Fibroblast of upper back skin (primary cell): ENCODE results near the gene CUX1.
"Not testable (repeated sequence)": the region's sequence is repeated elsewhere in the genome, so short reads cannot be mapped to it uniquely, and the experiment has no call there.

ENCODE experiments used
- DNase-seq: peaks from one replicate; pipeline ENCODE4 v3.0.0-alpha.2; 2013

The CUX1 gene

DNA sequence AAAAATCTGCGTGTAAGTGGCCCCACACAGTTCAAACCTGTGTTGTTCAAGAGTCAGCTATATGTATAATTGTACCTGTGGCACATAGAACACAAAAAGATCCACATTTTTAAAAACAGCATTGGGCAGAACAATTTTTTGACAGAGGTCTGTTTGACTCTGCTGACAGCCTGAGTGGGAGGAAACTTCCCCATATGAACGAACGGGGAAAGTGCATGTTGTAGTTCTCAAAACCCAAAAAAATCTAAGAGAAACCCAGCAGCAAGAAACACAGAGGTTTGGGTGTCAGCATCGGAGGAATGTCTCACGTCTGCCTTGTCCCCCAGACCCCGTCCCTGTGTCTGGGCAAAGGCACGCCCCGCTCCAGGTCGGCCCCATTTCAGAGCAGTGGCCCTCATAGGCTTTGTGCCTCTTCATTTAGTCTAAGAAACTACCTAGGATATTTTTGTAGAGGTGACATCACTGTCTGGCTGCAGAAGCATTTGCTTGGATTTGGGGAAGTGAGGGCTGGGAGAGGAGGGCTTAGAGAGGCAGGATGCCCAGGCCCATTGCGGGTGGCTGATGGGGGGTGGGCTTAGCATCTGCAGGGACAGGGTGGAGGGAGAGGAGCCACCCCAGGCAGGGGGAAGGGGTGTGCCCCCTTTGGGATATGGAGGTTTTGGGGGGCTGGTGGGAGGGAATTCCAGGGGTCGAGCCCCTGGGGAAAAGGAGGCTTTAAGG is 11.0 kb downstream of the CUX1 start:
- no peak for DNase-seq

DNA sequence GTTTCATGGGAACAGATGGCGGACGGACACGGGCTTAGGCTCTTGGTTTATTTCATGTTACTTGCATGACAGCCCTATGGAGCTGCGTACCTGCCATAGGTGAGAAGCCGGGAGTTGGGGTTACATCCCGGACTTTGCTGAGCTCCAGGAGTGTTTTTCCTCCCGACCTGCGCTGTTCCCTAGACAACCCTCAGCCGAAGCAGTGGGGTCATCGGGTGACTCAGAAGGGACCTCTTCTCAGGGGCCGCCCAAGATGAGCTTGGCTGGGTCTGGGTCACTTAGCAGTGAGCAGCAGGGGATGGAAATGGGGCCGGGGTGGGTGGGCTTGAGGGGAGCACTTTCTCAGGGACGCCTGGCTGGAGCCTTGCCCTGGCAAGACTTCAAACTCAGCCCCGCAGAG is 11.9 kb downstream of the CUX1 start:
- no peak for DNase-seq

DNA sequence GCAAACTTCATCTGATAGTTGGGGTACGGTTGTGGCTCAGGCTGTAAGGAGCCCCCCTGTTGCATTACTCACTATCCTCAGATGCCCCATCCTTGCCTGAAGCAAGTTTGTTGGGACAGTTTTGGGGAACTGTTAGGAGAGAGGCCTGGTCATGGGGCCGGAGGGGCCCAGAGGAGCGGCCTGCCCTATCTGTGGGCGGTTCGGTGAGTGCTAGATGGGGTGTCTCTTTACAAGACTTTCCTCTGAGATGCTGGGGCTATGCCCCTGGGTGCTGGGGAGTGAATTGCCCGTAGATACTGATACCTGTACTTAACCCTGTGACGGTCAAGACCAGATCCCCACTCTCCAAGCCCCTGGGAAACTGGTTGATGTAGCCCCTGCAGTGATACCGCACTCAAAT is 12.4 kb downstream of the CUX1 start:
- DNase-seq: no peak

DNA sequence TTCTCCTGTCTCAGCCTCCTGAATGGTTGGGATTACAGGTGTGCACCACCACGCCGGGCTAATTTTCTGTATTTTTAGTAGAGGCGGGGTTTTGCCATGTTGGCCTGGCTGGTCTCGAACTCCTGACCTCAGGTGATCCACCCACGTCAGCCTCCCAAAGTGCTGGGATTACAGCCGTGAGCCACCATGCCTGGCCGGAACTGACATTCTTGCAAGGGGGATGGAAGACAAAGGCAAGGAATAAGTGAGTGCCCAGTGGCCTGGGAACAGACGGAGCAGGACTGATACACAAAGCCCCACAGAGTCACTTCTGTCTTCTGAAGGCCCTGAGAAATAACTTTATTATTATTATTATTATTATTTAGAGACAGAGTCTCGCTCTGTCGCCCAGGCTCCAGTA is 14.0 kb downstream of the CUX1 start:
- not testable (repeated sequence) for DNase-seq

DNA sequence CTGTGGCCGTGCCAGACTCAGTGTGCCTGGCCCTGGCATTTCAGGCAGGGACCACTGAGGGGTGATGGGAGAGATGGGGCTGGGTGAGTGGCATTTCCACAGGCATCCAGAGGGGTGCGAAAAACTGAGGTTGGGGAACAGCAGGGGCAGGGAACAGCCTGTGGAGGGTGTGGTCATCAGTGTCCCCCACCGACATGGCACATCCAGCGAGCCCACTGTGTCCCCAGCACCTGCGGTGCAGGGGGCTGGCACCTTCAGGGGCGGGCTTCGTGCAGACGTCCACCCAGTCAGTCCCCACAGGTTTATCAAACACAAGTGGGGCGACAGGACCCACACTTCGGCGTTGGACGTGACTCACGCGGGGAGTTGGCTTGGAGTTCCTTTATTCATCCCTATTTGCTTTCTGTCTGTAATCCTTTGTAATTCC is 14.8 kb downstream of the CUX1 start:
- DNase-seq: no peak

DNA sequence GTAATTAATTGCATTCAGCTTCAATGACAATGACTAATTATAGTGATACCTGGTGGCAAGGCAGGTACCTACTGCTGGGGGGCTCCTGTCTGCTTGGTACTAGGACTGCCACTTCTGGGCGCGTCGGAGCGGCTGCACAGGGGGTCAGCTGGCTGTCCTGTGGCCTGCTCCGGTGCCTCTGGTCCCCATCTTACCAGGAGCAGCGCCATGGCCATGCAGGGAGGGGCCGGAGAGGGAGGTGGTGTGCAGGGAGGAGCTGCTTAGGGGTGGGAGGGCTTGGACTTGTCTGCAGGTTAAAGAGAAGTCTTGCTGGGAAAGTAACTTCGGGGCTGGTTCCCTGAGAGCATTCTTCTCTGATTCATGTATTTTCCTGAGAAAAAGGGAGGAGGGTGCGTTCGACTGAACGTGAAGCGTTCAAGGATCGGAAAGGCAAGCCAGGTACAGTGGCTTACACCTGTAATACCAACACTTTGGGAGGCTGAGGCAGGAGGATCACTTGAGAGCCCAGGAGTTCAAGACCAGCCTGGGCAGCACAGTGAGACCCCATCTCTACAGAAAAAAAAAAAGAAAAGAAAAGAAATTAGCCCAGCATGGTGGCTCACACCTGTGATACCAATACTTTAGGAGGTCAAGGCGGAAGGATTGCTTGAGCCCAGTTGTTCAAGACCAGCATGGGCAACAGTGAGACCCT is 15.4 kb downstream of the CUX1 start:
- no peak for DNase-seq

DNA sequence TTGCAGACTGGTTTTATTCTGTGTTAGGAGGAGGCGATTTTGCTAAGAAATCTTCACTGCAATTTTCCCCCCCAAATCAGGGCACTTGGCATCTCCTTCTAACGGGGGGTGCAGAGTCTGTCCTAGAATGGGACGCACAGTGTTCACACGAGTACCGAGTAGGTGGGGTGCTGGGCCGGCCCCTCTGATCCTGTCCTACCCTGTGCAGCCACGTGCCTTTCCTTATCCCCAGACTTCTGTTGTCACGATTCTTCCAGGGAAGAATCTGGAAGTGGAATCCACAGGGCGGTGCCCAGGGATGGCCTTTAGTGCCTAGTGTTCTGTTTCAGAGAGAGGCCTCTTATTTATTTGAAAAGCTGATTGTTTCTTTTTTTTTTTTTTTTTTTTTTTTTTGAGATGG is 16.4 kb downstream of the CUX1 start:
- no peak for DNase-seq

DNA sequence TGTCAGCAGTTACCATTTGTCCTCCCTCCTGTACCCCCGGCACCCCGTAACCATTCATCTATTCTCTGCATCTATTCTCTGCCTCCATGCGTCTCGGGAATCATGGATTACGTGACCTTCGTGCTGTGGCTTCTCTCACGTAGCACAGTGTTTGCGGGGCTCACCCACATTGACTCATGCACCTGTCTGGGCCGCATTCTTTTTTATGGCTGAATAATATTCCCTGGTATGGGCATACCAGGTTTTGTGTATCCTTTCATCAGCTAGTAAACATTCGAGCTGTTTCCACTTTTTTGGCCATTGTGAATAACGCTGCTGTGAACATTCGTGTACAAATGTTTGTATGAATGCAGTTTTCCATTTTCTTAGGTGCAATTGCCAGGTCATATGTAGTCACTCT is 17.7 kb downstream of the CUX1 start:
- DNase-seq: no peak

DNA sequence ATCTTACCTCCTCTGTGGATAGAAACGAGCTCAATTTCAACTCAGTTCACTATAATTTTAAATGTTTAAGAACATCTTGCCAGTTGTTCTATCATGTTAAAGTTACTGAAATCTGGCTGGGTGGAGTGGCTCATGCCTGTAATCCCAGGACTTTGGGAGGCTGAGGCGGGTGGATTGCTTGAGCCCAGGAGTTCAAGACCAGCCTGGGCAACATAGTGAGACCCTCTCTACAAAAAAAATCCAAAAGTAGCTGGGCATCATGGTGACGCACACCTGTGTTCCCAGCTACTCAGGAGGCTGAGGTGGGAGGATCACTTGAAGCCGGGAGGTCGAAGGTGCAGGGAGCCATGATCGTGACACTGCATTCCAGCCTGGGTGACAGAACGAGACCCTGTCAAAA is 20.0 kb downstream of the CUX1 start:
- DNase-seq: not testable (repeated sequence)

DNA sequence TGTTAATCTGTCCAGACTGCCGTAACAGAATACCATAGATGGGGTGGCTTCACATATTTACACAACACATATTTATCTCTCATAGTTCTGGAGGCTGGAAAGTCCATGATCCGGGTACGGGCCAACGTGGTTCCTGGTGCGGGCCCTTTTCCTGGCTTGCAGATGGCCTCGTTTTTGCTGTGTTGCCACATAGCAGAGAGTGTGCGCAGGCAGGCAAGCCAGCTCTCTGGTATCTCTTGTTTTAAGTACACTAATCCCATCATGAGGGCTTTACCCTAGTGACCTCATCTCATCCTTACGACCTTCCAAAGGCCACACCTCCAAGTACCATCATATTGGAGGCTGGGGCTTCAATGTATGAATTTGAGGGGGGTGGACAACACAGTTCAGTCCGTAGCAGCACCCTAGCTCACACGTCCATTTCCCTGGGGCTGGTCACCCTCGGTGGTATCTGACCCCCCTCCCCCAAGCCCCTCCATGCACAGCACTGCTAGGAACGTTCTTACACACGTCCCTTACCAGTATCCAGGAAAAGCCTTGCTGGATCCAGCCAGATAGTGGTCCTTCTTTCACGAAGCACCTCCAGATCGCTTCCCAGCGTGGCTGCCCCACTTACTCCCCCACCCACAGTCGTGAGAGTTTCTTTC is 21.5 kb downstream of the CUX1 start:
- DNase-seq: no peak

DNA sequence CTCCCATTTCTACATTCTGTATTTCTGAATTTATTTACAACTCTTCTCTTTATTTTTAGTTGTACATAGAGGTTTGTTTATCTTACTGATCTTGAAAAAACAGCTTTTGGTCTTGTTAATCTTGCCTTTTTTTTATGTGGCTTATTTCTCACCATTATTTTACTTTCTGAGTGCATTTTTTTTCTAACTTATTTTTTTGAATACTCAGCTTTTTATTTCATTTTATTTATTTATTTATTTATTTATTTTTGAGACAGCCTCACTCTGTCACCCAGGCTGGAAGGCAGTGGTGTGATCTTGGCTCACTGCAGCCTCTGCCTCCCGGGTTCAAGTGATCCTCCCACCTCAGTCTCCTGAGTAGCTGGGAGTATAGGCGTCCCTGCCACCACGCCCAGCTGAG is 23.9 kb downstream of the CUX1 start:
- DNase-seq: no peak

DNA sequence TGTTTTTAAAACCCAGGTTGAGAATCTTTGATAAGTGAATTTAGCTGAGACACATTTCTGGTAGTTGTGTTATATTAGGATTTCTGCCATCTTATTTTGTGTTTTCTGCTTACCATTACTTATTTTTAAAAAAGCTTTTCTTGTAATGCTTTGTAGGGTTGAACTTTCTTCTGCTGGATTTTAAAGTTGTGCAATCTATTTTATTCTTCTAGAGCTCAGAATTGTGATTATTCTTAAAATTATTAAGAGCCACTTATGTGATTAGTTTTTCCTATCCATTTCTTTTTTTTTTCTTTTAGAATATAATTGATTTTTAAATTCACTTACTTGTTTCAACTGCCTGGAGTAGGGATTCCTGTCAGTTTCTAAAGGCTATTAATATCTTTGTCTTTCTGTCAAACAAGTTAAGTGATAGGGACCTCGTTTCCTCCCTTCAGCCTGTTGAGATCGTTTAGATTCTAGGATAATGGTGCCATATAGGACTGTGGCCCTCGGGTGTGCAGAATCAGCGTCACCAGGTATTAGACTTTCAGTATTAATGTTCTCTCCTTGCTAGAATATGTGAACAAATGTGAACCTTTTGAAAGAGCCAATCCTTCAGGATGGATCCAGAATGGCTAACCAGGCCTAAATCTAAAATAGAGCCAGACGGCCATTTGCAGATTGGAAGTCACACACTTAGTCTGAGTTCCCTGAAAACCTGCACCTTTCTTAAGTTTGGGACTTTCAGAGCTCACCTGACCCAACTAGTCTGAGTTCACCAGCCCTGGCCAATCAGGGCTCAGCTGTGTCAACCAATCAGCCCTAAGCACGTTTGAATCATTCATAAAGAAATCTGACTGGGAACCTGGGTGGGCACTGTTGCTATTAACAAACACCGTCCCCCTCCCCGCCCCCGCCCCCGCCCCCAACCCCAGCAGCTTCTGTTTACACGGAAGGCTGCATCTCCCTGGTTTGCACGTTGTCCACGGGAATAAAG is 26.2 kb downstream of the CUX1 start:
- no peak for DNase-seq

DNA sequence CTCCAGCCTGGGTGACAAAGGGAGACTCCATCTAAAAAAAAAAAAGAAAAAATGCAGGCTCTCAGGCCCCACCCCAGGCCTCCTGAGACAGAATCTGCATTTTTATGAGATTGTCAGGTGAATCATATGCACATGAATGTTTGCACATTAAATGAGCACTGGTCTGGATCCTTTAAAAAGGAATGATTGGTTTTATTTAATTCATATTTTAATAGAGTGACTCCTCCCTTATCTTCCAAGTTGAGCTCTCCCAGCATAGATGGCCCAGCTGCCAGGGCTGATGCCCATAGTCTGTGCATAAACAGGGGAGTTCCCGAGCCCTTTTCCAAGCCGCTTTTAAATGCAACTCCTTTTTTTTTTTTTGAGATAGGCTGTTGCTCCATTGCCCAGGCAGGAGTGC is 28.5 kb downstream of the CUX1 start:
- DNase-seq: no peak

DNA sequence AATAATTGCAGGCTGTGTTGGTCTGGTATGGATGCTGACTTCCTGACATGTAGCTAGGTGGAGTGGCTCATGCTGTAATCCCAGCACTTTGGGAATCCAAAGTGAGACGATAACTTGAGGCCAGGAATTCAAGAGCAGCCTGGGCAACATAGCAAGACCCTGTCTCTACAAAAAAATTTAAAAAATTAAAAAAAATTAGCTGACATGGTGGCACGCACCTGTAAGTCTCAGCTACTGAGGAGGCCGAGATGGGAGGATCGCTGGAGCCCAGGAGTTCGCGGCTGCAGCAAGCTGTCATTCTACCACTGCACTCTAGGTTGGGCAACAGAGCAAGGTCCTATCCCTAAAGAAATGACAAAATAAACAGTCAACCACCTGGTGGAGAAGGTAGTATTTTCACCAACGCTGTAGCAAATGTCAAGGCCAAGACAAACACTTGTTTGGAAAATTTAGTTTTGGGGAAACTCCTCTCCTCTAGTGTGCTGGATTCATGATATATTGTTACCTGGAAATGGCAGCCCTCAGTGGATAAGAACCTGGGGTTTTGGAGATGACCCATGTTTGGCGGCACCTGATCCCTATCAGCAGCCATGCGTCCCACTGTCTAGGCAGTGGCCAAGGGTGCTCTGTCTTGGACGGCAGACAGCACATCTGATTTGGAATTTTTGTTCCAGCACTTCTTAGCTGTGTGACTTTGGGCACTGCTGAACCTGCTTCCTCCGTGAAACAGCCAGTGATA is 29.5 kb downstream of the CUX1 start:
- no peak for DNase-seq

DNA sequence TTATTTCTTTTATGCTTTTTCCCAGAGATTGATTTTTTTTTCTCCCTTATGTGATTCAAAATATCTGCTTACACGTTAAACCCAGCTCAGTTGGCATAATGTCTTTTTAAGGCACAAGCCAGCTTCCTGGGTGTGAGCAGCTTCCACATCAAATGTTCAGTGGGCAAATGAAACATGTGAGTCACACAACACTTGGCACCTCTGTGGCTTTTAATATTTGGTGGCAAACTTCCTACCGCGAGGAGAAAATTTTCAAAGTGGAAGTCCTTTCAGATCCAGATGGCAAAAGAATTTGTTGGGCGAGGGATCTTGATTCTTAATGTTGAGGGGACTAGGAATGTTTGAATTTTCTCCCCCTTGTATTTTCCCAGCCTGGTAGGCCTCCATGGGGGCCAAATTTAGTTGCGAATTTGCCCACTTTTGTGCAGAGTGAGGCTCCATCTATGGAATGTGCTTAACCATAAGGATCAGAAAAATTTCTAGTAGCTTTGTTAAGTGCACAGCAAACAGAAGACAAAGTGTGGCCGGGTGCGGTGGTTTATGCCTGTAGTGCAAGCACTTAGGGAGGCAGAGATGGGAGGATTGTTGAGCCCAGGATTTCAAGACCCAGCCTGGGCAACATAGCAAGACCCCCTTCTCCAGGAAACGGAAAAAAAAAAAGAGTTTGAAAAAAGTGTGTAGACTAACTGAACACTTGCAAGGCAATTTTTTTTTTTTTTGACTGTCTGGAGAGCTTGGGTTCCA is 31.0 kb downstream of the CUX1 start:
- no peak for DNase-seq

DNA sequence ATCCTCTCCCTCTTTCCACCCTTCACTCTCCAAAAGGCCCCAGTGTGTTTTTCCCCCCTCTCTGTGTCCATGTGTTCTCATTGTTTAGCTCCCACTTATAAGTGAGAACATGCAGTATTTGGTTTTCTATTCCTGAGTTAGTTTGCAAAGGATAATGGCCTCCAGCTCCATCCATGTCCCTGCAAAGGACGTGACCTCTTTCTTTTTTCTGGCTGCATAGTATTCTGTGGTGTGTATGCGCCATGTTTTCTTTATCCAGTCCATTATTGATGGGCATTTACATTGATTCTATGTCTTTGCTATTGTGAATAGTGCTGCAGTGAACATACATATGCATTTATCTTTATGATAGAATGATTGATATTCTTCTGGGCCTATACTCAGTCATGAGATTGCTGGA is 31.9 kb downstream of the CUX1 start:
- DNase-seq: not testable (repeated sequence)

DNA sequence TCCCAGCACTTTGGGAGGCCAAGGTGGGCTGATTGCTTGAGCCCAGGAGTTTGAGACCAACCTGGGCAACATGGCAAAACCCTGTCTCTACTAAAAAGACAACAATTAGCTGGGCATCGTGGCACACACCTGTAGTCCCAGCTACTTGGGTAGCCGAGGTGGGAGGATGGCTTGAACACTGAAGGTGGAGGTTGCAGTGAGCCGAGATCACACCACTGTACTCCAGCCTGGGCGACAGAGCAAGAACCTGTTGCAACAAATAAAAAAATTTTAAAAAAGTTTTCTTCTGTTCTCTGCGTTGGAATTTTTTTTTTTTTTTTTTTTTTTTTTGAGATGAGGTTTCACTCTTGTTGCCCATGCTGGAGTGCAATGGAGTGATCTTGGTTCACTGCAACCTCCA is 34.9 kb downstream of the CUX1 start:
- not testable (repeated sequence) for DNase-seq

DNA sequence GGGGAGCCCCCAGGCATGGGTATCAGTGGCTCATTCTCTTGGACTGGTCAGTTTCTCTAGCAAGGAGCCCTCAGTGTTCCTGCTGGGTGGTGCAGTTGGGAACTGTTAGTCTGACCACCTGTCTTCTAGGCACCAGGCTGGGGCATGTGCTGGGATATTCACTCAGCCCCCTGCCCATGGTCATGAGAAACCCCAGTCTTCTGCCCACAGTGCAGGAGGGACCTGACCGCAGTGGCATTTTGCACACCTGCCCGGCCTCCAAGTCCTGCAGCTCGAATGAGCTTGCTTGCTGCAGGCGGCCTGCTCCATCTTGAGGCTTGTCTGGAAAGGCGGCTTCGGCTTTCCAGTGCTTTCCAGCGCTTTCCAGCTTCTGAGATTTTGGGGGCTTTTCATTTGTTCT is 36.3 kb downstream of the CUX1 start:
- DNase-seq: no peak

DNA sequence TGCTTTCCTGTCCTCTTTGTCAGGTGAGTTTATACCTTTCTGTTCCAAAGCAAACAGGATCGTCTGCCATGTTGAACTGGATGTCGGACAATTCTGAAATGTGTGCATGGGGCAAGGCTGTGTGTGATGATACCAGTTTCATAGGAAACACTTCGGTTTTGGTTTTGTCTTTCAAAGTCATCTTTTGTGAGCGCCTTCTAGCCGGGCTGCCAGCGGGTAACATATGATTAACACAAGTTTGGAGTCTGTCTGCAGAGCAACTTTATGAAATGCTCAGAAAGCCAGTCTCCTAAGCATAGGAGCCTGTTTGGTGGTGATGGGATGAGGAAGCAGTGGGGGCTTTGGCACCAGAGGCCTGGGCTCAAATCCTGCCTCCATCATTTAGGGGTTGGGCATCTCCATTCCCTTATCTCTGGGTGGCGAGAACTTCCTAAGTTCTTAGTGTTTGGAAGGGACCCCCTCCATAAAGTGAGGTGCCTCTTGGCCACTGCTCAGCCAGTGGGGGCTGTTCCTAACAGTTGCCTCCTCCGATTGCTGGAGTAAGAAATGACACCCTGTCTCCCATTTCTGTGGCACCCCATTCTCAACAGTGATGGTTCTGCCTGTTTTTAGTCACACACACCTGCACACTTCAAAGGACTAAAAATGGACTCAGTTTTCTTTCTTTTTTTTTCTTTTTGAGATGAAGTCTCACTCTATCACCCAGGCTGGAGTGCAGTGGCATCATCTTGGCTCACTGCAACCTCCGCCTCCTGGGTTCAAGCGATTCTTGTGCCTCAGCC is 36.8 kb downstream of the CUX1 start:
- DNase-seq: no peak

DNA sequence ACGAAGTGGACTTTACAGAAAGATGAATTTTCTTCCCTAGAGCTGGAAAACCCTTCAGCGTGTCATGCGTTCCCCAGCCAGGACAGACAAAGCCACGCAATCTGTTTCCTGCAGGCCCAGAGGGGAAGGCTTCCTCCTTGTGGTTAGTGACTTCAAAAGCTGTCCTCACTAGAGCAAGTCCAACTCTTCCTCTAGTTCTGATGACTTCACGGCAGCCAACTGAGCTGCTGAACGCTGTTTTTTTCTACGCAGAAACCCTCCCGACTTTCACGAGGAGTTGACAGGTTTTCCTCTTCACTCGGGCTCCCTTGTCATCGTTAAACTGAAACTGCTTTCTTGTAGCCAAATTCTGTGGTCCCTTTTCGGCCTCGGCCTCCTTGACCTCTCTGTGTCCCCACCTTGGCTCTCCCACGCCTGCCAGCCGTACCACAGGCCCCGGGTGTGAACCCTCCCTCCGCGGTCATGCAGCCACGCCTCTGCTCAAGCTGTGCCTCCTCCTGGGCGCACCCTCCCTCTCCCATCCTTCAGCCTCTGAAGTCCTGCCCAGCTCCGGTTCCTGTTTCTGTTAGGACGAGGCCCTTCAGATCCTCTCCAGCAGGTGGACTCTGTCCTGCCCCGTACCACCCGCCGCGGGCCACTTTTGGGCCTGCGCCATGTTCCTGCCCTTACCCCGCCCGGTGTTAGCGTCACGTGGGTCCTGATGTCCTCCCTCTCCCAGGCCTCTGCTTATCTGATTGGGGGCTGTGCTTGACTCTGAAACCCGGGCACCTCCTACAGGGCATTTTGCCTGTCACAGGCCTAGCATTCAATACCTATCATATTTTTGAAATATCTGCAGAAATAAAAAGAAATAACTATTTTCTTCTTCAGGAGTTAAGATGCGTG is 39.3 kb downstream of the CUX1 start:
- DNase-seq: peak; percentile 73
